Stomach (tissue), 9 donors: Measurements from ENCODE around the gene MRPS18C. TPM values are rescaled to one million over a fixed set of nuclear protein-coding genes. Genes with fewer than 3 reads are reported as not detected.

Source experiments
- DNase-seq, 2 donors: peaks; one replicate each; pipeline versions ENCODE4 v3.0.0 to v3.0.0-alpha.2; 2013 to 2019
- H3K27ac ChIP-seq, 5 donors: fragments of 200-600 bp in 4 of 5; sonication (generic) in 4 of 5; one replicate each; pipeline ENCODE4 v1.5.1; 2013 to 2019; ENCODE audit warnings: mild to moderate bottlenecking in 1 of 5, moderate library complexity in 1 of 5
- H3K27me3 ChIP-seq, 3 donors: fragments of 200-600 bp; sonication (generic); one replicate each; pipeline ENCODE4 v1.5.1; 2017 to 2019; ENCODE audit warnings: mixed run types in 1 of 3
- H3K36me3 ChIP-seq, 4 donors: fragments of 200-600 bp; sonication (generic); 1 replicate in 3 of 4; 2 replicates in 1 of 4; pipeline ENCODE4 v1.5.1; 2016 to 2019
- H3K4me1 ChIP-seq, 4 donors: fragments of 200-600 bp; sonication (generic); one replicate each; pipeline ENCODE4 v1.5.1; 2016 to 2019
- H3K4me3 ChIP-seq, 4 donors: fragments of 200-600 bp; sonication (generic) in 3 of 4; one replicate each; pipeline ENCODE4 v1.5.1; 2016 to 2019; ENCODE audit warnings: mild to moderate bottlenecking in 1 of 4
- H3K9me3 ChIP-seq, 4 donors: fragments of 200-600 bp; sonication (generic); one replicate each; pipeline ENCODE4 v1.5.1; 2016 to 2019
- CTCF ChIP-seq, 7 experiments: fragments of 450-650 bp in 4 of 7; fragments of 200-600 bp in 3 of 7; sonication (generic) in 3 of 7; IDR thresholded peaks; one replicate each; pipeline ENCODE4 v1.5.1; 2016 to 2019; ENCODE audit warnings: antibody characterized with exemption in 7 of 7, control low read depth in 2 of 7, mild to moderate bottlenecking in 1 of 7
- EP300 ChIP-seq: sonication (generic); formaldehyde crosslinking; IDR thresholded peaks from one replicate; pipeline ENCODE4 v1.6.1; 2017; ENCODE audit warnings: antibody characterized with exemption
- POLR2A ChIP-seq, 4 donors: fragments of 450-650 bp; IDR thresholded peaks; one replicate each; pipeline ENCODE4 v1.6.1; 2016; ENCODE audit warnings: antibody characterized with exemption in 4 of 4, control low read depth in 2 of 4, mild to moderate bottlenecking in 1 of 4, moderate library complexity in 1 of 4
- POLR2AphosphoS5 ChIP-seq, 3 donors: sonication (generic); formaldehyde crosslinking; IDR thresholded peaks; one replicate each; pipeline ENCODE4 v1.6.1; 2016; ENCODE audit warnings: antibody characterized with exemption in 3 of 3
- WGBS, 5 donors: extraction: QIAGEN DNeasy Blood & Tissue Kit in 3 of 5; methylation state at CpG; one replicate each; pipeline versions ENCODE4 v1.1.5 to v1.1.7; 2013 to 2018; 5-methylcytosine and 5-hydroxymethylcytosine counted together
- intact Hi-C: fragments of 100-400 bp; cut with DNase I; formaldehyde crosslinking; loops from one replicate; pipeline ENCODE4 v1.15.1; 2023; ENCODE audit warnings: low total_unique reads
- polyA plus RNA-seq, 3 donors: library from polyadenylated mRNA; stranded (reverse); fragments of 200-250 nt; gene quantifications; one replicate each; pipeline ENCODE4 v1.2.3, GENCODE V29; 2013
- total RNA-seq, 5 donors: library from RNA; depleted of rRNA; stranded (reverse); fragments of >200 nt; gene quantifications; one replicate each; pipeline versions ENCODE4 v1.1.0 to v1.2.3, GENCODE V29; 2014 to 2016
- donor health status: healthy with polysubstance abuse.
- donor health status: Bipolar disorder and iron deficiency.
- donor health status: healthy.

MRPS18C gene
- total and polyA plus RNA-seq, 8 donors, result 4.3 to 63.6 (median 25.0) TPM

- TF ChIP-seq CTCF (IDR thresholded peaks at IDR 0.05), result no peak
- 76 to 90% (median 78%) methylated on average over 4 of the region's 4 CpGs for WGBS, 5 donors
- Histone ChIP-seq H3K9me3 (no peaks in the 10 kb centered on the region), H3K4me3 (no peak overlapping the region), H3K36me3 (peaks cover 5 to 100% (median 91%) of the 10 kb centered on the region in 4 donors), H3K27ac (no peak overlapping the region), H3K4me1 (no peaks in the 10 kb centered on the region), H3K27me3 (no peaks in the 10 kb centered on the region)
- intact Hi-C loops, result no loop called here
- DNase-seq, result peak in 1 of 2 donors; percentile 8
These were observed 38.3 kb upstream of the MRPS18C start for GRCh38 chr4:83417566-83417965.

GRCh38 chr4:83418211-83418610 is 37.6 kb upstream of the MRPS18C start:
- Histone ChIP-seq H3K36me3 (peaks cover 5 to 100% (median 90%) of the 10 kb centered on the region in 4 donors), H3K27ac (no peak overlapping the region), H3K27me3 (no peaks in the 10 kb centered on the region), H3K4me1 (no peaks in the 10 kb centered on the region), H3K4me3 (no peak overlapping the region), H3K9me3 (no peaks in the 10 kb centered on the region)
- TF ChIP-seq EP300 (no peak), POLR2A (IDR thresholded peaks at IDR 0.05) (no peak), CTCF (IDR thresholded peaks at IDR 0.05) (no peak), POLR2AphosphoS5 (IDR thresholded peaks at IDR 0.05) (no peak)
- DNase-seq, result no peak
- intact Hi-C loops, result no loop called here

- Histone ChIP-seq H3K36me3 (peaks cover 7 to 75% (median 72%) of the 10 kb centered on the region in 4 donors), H3K27ac (no peak overlapping the region), H3K4me3 (no peak overlapping the region), H3K9me3 (no peaks in the 10 kb centered on the region), H3K27me3 (no peaks in the 10 kb centered on the region), H3K4me1 (no peaks in the 10 kb centered on the region)
- DNase-seq, result no peak
- intact Hi-C loops, result no loop called here
- 96 to 100% (median 98%) methylated on average over 1 of the region's 1 CpG for WGBS, 5 donors
- no peak for TF ChIP-seq CTCF (IDR thresholded peaks at IDR 0.05)
- no peak for TF ChIP-seq EP300
- TF ChIP-seq POLR2A (IDR thresholded peaks at IDR 0.05), result no peak
These were observed 24.7 kb upstream of the MRPS18C start for GRCh38 chr4:83431200-83431599.

GRCh38 chr4:83436680-83437079 is 19.2 kb upstream of the MRPS18C start:
- Histone ChIP-seq H3K27ac (no peak overlapping the region), H3K4me3 (no peak overlapping the region), H3K9me3 (no peaks in the 10 kb centered on the region), H3K27me3 (no peaks in the 10 kb centered on the region), H3K4me1 (no peaks in the 10 kb centered on the region), H3K36me3 (peaks cover 17 to 74% (median 73%) of the 10 kb centered on the region in 4 donors)
- 82 to 88% (median 87%) methylated on average over 4 of the region's 4 CpGs for WGBS, 5 donors
- no peak for DNase-seq
- intact Hi-C loops, result no loop called here
- TF ChIP-seq POLR2AphosphoS5 (IDR thresholded peaks at IDR 0.05) (no peak), POLR2A (IDR thresholded peaks at IDR 0.05) (no peak), EP300 (no peak), CTCF (IDR thresholded peaks at IDR 0.05) (no peak)

- TF ChIP-seq CTCF (IDR thresholded peaks at IDR 0.05) (no peak), POLR2A (IDR thresholded peaks at IDR 0.05) (no peak), EP300 (no peak), POLR2AphosphoS5 (IDR thresholded peaks at IDR 0.05) (no peak)
- Histone ChIP-seq H3K4me1 (no peaks in the 10 kb centered on the region), H3K36me3 (peaks cover 29 to 86% (median 82%) of the 10 kb centered on the region in 4 donors), H3K27ac (no peak overlapping the region), H3K4me3 (no peak overlapping the region), H3K27me3 (no peaks in the 10 kb centered on the region), H3K9me3 (no peaks in the 10 kb centered on the region)
- no peak for DNase-seq
- intact Hi-C loops, result no loop called here
These were observed 17.1 kb upstream of the MRPS18C start for GRCh38 chr4:83438719-83439118.
